ENCODE data around the gene SERPINA9. TPM values are rescaled to one million over a fixed set of nuclear protein-coding genes. Genes with fewer than 3 reads are reported as not detected.
"Not testable (repeated sequence)": the region's sequence is repeated elsewhere in the genome, so short reads cannot be mapped to it uniquely, and the experiment has no call there.

SERPINA9 gene
- total RNA-seq, 2 donors from 2014 or later: not detected

DNA sequence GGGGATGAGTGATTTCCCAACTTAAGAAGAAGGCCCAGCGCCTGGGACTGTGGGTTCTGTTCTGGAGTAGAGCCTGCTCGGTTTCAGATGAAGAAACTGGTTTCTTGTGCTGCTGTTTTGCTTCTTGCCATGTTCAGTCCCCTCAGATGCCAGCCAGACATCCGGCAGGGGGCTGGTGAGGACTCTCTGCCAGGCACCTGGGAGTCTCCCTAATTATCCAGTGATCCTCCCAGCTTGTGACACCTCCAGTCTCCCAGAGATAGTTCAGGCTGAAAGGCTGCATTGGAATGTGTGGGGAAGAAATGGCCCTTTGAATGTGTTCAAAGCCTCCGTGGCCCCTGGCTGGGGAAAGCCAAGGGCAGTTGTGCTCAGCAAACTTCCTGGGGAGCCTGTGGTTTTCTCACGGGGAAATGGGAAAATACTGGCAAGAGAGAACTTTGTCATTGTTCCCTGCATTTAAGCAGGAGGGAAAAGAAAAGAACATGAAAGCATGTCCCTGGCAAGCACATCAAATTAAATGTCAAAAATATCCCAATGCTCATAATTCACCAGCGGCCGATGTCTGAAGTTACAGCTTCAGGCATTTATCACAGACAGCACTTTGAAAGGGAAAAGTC, 41.8 kb upstream of the SERPINA9 start:
- Histone ChIP-seq H3K27me3 (no peaks in the 10 kb centered on the region), H3K9me3 (no peaks in the 10 kb centered on the region), H3K36me3 (no peaks in the 10 kb centered on the region), H3K4me1 (no peaks in the 10 kb centered on the region), H3K27ac (no peak overlapping the region), H3K4me3 (no peak overlapping the region), H3K9ac (ENCODE audit: low read depth in 2 of 2, low read length in 2 of 2) (no peak overlapping the region)
- TF ChIP-seq, protein P1, sequence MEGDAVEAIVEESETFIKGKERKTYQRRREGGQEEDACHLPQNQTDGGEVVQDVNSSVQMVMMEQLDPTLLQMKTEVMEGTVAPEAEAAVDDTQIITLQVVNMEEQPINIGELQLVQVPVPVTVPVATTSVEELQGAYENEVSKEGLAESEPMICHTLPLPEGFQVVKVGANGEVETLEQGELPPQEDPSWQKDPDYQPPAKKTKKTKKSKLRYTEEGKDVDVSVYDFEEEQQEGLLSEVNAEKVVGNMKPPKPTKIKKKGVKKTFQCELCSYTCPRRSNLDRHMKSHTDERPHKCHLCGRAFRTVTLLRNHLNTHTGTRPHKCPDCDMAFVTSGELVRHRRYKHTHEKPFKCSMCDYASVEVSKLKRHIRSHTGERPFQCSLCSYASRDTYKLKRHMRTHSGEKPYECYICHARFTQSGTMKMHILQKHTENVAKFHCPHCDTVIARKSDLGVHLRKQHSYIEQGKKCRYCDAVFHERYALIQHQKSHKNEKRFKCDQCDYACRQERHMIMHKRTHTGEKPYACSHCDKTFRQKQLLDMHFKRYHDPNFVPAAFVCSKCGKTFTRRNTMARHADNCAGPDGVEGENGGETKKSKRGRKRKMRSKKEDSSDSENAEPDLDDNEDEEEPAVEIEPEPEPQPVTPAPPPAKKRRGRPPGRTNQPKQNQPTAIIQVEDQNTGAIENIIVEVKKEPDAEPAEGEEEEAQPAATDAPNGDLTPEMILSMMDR (IDR thresholded peaks at IDR 0.05): no peak
- intact Hi-C loops (cut with DNase I): no loop called here
- DNase-seq: no peak

DNA sequence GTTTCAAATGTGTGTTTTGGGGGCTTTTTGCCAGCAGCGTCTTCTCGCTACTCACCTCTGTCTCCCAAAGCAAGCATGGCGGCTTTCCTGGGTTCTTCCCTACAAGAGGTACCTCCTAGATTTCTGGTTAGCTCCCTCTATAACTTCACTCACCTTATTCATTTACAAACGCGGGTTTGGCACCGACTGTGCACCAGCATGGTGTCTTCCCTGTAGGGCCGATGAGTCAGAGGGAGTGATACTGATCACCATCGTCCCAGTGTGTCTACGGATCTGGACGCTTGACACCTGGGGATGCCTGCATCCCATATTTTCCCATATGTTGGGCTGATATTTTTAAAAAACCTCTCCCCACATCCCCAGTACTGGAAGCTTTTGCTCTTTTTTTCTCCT, 41.2 kb upstream of the SERPINA9 start:
- TF ChIP-seq, protein P1 (IDR thresholded peaks at IDR 0.05): no peak
- Histone ChIP-seq H3K9me3 (no peaks in the 10 kb centered on the region), H3K4me1 (no peaks in the 10 kb centered on the region), H3K4me3 (no peak overlapping the region), H3K9ac (ENCODE audit: low read depth in 2 of 2, low read length in 2 of 2) (no peak overlapping the region), H3K27ac (no peak overlapping the region), H3K27me3 (no peaks in the 10 kb centered on the region), H3K36me3 (no peaks in the 10 kb centered on the region)
- no peak for DNase-seq
- intact Hi-C loops (cut with DNase I): no loop called here

DNA sequence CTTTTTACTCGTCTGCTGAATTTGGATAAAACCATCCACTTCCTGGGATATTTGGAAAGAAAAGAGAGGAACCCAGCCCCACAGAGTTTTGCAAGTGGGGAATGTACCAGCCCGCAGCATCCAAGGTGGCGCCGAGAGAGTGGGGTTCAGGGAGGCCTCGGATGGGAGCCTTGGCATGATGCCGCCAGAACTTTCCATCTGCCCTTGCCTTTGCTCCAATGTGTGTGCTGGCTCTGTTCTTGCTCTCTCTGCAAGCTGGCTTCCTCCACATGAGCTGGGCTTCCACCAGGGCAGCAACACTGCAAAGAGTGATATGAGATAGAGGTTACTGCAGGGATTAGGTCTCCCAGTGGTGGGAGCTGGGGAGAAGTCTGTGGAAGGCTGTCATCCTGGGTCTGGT, 39.9 kb upstream of the SERPINA9 start:
- no peak overlapping the region for H3K4me3 ChIP-seq

DNA sequence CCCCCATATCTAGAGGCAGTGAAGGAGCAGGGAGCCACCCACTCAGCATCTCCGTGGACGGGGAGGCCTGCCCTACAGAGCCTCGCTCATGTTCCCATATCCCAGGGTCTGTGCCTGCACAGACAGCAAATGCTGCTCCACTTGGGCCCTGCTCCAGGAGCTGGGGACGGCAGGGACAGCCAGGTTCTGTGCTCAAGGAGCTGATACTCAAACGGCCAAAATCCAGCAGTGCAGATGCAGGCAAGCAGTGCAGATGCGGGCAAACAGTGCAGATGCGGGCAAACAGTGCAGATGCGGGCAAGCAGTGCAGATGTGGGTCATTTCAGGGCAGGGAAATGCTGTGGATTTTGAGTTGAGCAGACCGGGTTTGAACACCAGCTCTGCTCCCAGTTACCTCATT, 39.4 kb upstream of the SERPINA9 start:
- H3K27ac ChIP-seq: no peak overlapping the region
- TF ChIP-seq, protein P1 (IDR thresholded peaks at IDR 0.05): no peak
- H3K4me1 ChIP-seq: no peaks in the 10 kb centered on the region
- no peaks in the 10 kb centered on the region for H3K9me3 ChIP-seq
- intact Hi-C loops (cut with DNase I): no loop called here
- DNase-seq: no peak
- no peak overlapping the region for H3K9ac ChIP-seq (ENCODE audit: low read depth in 2 of 2, low read length in 2 of 2)
- no peak overlapping the region for H3K4me3 ChIP-seq
- no peaks in the 10 kb centered on the region for H3K36me3 ChIP-seq
- H3K27me3 ChIP-seq: no peaks in the 10 kb centered on the region

More for the DNA sequence above, 39.9 kb upstream of the SERPINA9 start:
- no peaks in the 10 kb centered on the region for H3K27me3 ChIP-seq
- no peaks in the 10 kb centered on the region for H3K4me1 ChIP-seq
- intact Hi-C loops (cut with DNase I): no loop called here
- TF ChIP-seq, protein P1 (IDR thresholded peaks at IDR 0.05): no peak
- no peak for DNase-seq
- no peak overlapping the region for H3K27ac ChIP-seq
- H3K9me3 ChIP-seq: no peaks in the 10 kb centered on the region
- H3K9ac ChIP-seq (ENCODE audit: low read depth in 2 of 2, low read length in 2 of 2): no peak overlapping the region
- H3K36me3 ChIP-seq: no peaks in the 10 kb centered on the region

DNA sequence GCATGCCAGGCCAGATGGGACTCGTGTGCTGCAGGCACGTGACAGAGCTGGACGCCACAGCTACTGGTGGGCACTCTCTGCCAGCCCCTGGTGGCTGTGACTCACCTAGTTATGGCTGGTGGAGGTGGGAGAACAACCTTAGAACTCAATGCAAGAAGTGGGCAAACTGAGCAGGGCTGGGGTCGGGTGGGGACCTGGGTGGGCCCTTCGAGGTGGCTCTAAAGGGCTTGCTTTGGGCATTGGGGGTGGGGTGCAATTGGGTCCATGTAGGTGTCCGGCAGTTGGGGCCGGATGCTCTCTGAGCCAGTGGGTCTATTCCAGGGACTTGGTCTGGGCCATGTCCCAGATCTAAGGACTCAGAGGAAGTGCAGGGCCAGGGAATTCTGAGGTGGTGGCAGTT, 38.4 kb upstream of the SERPINA9 start:
- intact Hi-C loops (cut with DNase I): no loop called here
- Histone ChIP-seq H3K9me3 (no peaks in the 10 kb centered on the region), H3K4me3 (no peak overlapping the region), H3K9ac (ENCODE audit: low read depth in 2 of 2, low read length in 2 of 2) (no peak overlapping the region), H3K27me3 (no peaks in the 10 kb centered on the region), H3K36me3 (no peaks in the 10 kb centered on the region), H3K27ac (no peak overlapping the region), H3K4me1 (no peaks in the 10 kb centered on the region)
- TF ChIP-seq, protein P1 (IDR thresholded peaks at IDR 0.05): no peak
- no peak for DNase-seq

DNA sequence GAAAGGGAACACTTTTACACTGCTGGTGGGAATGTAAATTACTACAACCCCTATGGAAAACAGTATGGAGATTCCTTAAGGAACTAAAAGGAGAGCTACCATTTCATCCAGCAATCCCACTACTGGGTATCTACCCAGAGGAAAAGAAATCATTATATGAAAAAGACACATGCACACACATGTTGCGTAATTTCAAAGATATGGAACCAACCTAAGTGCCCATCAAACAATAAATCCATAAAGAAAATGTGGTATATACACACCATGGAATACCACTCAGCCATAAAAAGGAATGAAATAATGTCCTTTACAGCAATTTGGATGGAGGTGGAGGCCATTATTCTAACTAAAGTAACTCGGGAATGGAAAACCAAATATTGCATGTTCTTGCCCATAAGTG, 34.5 kb upstream of the SERPINA9 start:
- H3K4me3 ChIP-seq; DNase-seq; H3K9ac ChIP-seq (ENCODE audit: low read depth in 2 of 2, low read length in 2 of 2); intact Hi-C loops (cut with DNase I); H3K4me1 ChIP-seq; H3K27ac ChIP-seq; H3K27me3 ChIP-seq; H3K9me3 ChIP-seq; H3K36me3 ChIP-seq: not testable (repeated sequence)
